Endothelial cell of umbilical vein (primary cell): ENCODE measurements around the gene DOLK.

ENCODE experiments used
- CTCF ChIP-seq, 2 donors: IDR thresholded peaks; 1 replicate in 1 of 2; 2 replicates in 1 of 2; pipeline ENCODE4 v1.5.1; 2011; ENCODE audit warnings: low read length in 2 of 2, mild to moderate bottlenecking in 2 of 2, moderate library complexity in 2 of 2, control low read depth in 1 of 2, inconsistent platforms in 1 of 2, low read depth in 1 of 2; ENCODE audit not compliant: insufficient read depth in 1 of 2; ENCODE audit errors: extremely low read depth in 1 of 2
- EZH2 ChIP-seq: IDR thresholded peaks from 2 replicates; pipeline ENCODE4 v1.6.1; 2012; ENCODE audit warnings: borderline replicate concordance, low read depth, mild to moderate bottlenecking, moderate library complexity, low read length, inconsistent platforms; ENCODE audit not compliant: severe bottlenecking
- FOS ChIP-seq: IDR thresholded peaks from 2 replicates; pipeline ENCODE4 v1.6.1; 2011; ENCODE audit warnings: mild to moderate bottlenecking, low read length, moderate library complexity, borderline replicate concordance; ENCODE audit not compliant: insufficient read depth
- GATA2 ChIP-seq: IDR thresholded peaks from 2 replicates; pipeline ENCODE4 v1.7.0; 2011; ENCODE audit warnings: low read depth, mild to moderate bottlenecking, moderate library complexity, mixed read lengths, low read length; ENCODE audit not compliant: insufficient read length, insufficient read depth
- MAX ChIP-seq: IDR thresholded peaks from 2 replicates; pipeline ENCODE4 v1.6.1; 2011; ENCODE audit not compliant: insufficient read depth, insufficient read length
- POLR2A ChIP-seq: IDR thresholded peaks from 2 replicates; pipeline ENCODE4 v1.6.1; 2012; ENCODE audit warnings: low read depth, mild to moderate bottlenecking, control low read depth, low read length
- POLR2AphosphoS5 ChIP-seq: IDR thresholded peaks from 2 replicates; pipeline ENCODE4 v1.6.1; 2012; ENCODE audit warnings: low read depth, mild to moderate bottlenecking, control low read depth, low read length, moderate library complexity; ENCODE audit not compliant: insufficient read depth

DNA sequence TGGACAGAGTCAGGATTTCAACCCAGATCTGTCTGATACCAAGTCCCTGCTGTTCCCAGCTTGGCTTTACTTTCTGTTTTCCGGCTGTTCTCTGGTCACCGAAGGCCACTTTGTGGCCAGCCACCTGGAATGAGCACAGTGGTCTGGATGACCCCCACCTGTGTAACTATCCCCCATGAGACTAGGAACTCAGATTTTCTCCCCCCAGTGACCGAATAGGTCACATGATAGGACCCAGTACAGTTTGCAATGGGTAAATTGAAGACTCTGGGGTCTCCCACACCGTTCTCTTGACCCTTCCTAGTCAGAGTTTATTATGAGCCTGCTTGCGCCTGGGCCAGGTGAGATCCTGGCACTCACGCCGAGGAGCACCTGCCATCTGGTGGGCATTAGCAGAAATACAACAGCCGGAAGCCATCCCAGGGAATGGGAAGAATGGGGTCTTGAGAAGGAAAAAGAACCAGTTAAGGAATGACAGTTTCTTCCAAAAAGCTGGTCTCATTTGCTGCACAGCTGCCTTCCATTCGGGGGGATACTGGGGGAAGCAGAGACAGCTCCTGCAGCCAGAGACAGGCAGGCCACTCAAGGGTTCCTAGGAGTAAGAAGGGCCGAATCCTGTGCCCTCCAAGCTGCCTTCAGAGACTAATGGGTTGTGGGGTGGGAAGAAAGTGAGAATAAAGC is 19.5 kb downstream of the DOLK start:
- peak; percentile 74 to 79 for TF ChIP-seq CTCF (IDR thresholded peaks at IDR 0.05; ENCODE audit: extremely low read depth in 1 of 2, insufficient read depth in 1 of 2, low read depth in 1 of 2, low read length in 2 of 2)
- TF ChIP-seq POLR2A = no peak
- TF ChIP-seq MAX = no peak
- TF ChIP-seq EZH2 = no peak
- no peak for TF ChIP-seq GATA2
- no peak for TF ChIP-seq POLR2AphosphoS5
- no peak for TF ChIP-seq FOS
